Activated CD4-positive, alpha-beta T cell treated with anti-CD3 and anti-CD28 coated beads, Interleukin-2, amount 10 ng/mL, durations not matched to agents 24 days and 14 days (primary cell): ENCODE data around the gene CERS6. TPM values are rescaled to one million over a fixed set of nuclear protein-coding genes. Genes with fewer than 3 reads are reported as not detected.

Experiments used
- DNase-seq: peaks from one replicate; pipeline ENCODE4 v3.0.0; 2022
- H3K27ac Mint-ChIP-seq: one replicate; pipeline ENCODE4 v1.8.0; 2022; ENCODE audit warnings: mild to moderate bottlenecking, mixed read lengths
- H3K27me3 Mint-ChIP-seq: one replicate; pipeline ENCODE4 v1.8.0; 2022; ENCODE audit warnings: mixed read lengths
- H3K36me3 Mint-ChIP-seq: one replicate; pipeline ENCODE4 v1.8.0; 2022; ENCODE audit warnings: low read depth, mild to moderate bottlenecking, mixed read lengths
- H3K4me1 Mint-ChIP-seq: one replicate; pipeline ENCODE4 v1.8.0; 2021; ENCODE audit warnings: mixed read lengths
- H3K4me3 Mint-ChIP-seq: one replicate; pipeline ENCODE4 v1.8.0; 2022; ENCODE audit warnings: mild to moderate bottlenecking, moderate library complexity, mixed read lengths
- H3K9me3 Mint-ChIP-seq: one replicate; pipeline ENCODE4 v1.8.0; 2021; ENCODE audit warnings: mixed read lengths
- intact Hi-C: fragments of 100-400 bp; cut with micrococcal nuclease; formaldehyde crosslinking; loops from one replicate; pipeline ENCODE4 v1.15.1; 2023
- total RNA-seq: library from RNA; stranded (reverse); gene quantifications from 2 replicates; pipeline ENCODE4 v1.2.3, GENCODE V29; 2022

The CERS6 gene
- total RNA-seq, 1 donor from 2014 or later = 25.3 TPM

GRCh38 chr2:168432100-168432499 lies 24.0 kb upstream of the CERS6 start:
- peaks cover 3% of the 10 kb centered on the region for H3K27me3 Mint-ChIP-seq

GRCh38 chr2:168432565-168433186 lies 23.4 kb upstream of the CERS6 start:
- DNase-seq = peak; percentile 86
- Mint-ChIP-seq H3K4me1 (peaks cover 33% of the 10 kb centered on the region), H3K27me3 (peaks cover 3% of the 10 kb centered on the region), H3K9me3 (peaks cover 5% of the 10 kb centered on the region), H3K27ac (peak overlapping the region; percentile 92), H3K36me3 (peaks cover 2% of the 10 kb centered on the region), H3K4me3 (peak overlapping the region; percentile 70)
- intact Hi-C loops = loop anchor here (1.0 to 5.0 kb wide), 4 partner anchors 24 to 640 kb away; partner anchors contain the start of gene CERS6

More at GRCh38 chr2:168432100-168432499, 24.0 kb upstream of the CERS6 start:
- peak overlapping the region; percentile 20 for H3K4me3 Mint-ChIP-seq
- peaks cover 36% of the 10 kb centered on the region for H3K4me1 Mint-ChIP-seq
- H3K9me3 Mint-ChIP-seq = peaks cover 5% of the 10 kb centered on the region
- DNase-seq = no peak
- H3K27ac Mint-ChIP-seq = peak overlapping the region; percentile 76
- intact Hi-C loops = loop anchor here (1.0 to 5.0 kb wide), 3 partner anchors 58 to 641 kb away; no protein-coding TSS in a partner anchor
- H3K36me3 Mint-ChIP-seq = peaks cover 2% of the 10 kb centered on the region

GRCh38 chr2:168433527-168433926 lies 22.5 kb upstream of the CERS6 start:
- intact Hi-C loops = loop anchor here (1.0 to 5.0 kb wide), 3 partner anchors 23 to 639 kb away; partner anchors contain the start of gene CERS6
- H3K4me3 Mint-ChIP-seq = no peak overlapping the region
- peaks cover 2% of the 10 kb centered on the region for H3K36me3 Mint-ChIP-seq
- H3K4me1 Mint-ChIP-seq = peaks cover 33% of the 10 kb centered on the region
- no peak overlapping the region for H3K27ac Mint-ChIP-seq
- no peak for DNase-seq
- H3K9me3 Mint-ChIP-seq = peaks cover 5% of the 10 kb centered on the region
- peaks cover 3% of the 10 kb centered on the region for H3K27me3 Mint-ChIP-seq

GRCh38 chr2:168434146-168434545 lies 21.9 kb upstream of the CERS6 start:
- Mint-ChIP-seq H3K36me3 (peaks cover 2% of the 10 kb centered on the region), H3K27me3 (no peaks in the 10 kb centered on the region), H3K27ac (no peak overlapping the region), H3K9me3 (peaks cover under 1% of the 10 kb centered on the region), H3K4me3 (no peak overlapping the region), H3K4me1 (peaks cover 33% of the 10 kb centered on the region)
- no peak for DNase-seq
- intact Hi-C loops = loop anchor here (5.0 kb wide), 1 partner anchor 87 kb away; no protein-coding TSS in a partner anchor

- no peaks in the 10 kb centered on the region for H3K27me3 Mint-ChIP-seq
- peaks cover 28% of the 10 kb centered on the region for H3K4me1 Mint-ChIP-seq
- no peak overlapping the region for H3K4me3 Mint-ChIP-seq
- H3K36me3 Mint-ChIP-seq = no peaks in the 10 kb centered on the region
- H3K27ac Mint-ChIP-seq = no peak overlapping the region
- no peak for DNase-seq
- intact Hi-C loops = no loop called here
- H3K9me3 Mint-ChIP-seq = no peaks in the 10 kb centered on the region
Measured at GRCh38 chr2:168436840-168437239, 19.2 kb upstream of the CERS6 start.

- no peaks in the 10 kb centered on the region for H3K36me3 Mint-ChIP-seq
- H3K4me3 Mint-ChIP-seq = no peak overlapping the region
- peaks cover 14% of the 10 kb centered on the region for H3K4me1 Mint-ChIP-seq
- H3K27ac Mint-ChIP-seq = no peak overlapping the region
- intact Hi-C loops = no loop called here
- no peak for DNase-seq
- peaks cover 4% of the 10 kb centered on the region for H3K9me3 Mint-ChIP-seq
- no peaks in the 10 kb centered on the region for H3K27me3 Mint-ChIP-seq
Measured at GRCh38 chr2:168438553-168438952, 17.5 kb upstream of the CERS6 start.

- Mint-ChIP-seq H3K36me3 (no peaks in the 10 kb centered on the region), H3K4me3 (no peak overlapping the region), H3K27ac (no peak overlapping the region), H3K9me3 (peaks cover 7% of the 10 kb centered on the region), H3K4me1 (peaks cover 7% of the 10 kb centered on the region), H3K27me3 (no peaks in the 10 kb centered on the region)
- no peak for DNase-seq
- intact Hi-C loops = no loop called here
Measured at GRCh38 chr2:168439536-168439935, 16.5 kb upstream of the CERS6 start.

GRCh38 chr2:168441214-168441872 lies 14.7 kb upstream of the CERS6 start:
- H3K9me3 Mint-ChIP-seq = peaks cover 11% of the 10 kb centered on the region
- intact Hi-C loops = no loop called here
- no peaks in the 10 kb centered on the region for H3K36me3 Mint-ChIP-seq
- H3K4me1 Mint-ChIP-seq = peaks cover 4% of the 10 kb centered on the region
- no peak overlapping the region for H3K27ac Mint-ChIP-seq
- H3K27me3 Mint-ChIP-seq = no peaks in the 10 kb centered on the region
- no peak overlapping the region for H3K4me3 Mint-ChIP-seq
- DNase-seq = no peak

GRCh38 chr2:168443818-168444217 lies 12.3 kb upstream of the CERS6 start:
- intact Hi-C loops = no loop called here
- Mint-ChIP-seq H3K4me3 (no peak overlapping the region), H3K36me3 (no peaks in the 10 kb centered on the region), H3K9me3 (peaks cover 19% of the 10 kb centered on the region), H3K4me1 (peaks cover 2% of the 10 kb centered on the region), H3K27me3 (no peaks in the 10 kb centered on the region), H3K27ac (no peak overlapping the region)
- DNase-seq = no peak

GRCh38 chr2:168445960-168446359 lies 10.1 kb upstream of the CERS6 start:
- H3K27ac Mint-ChIP-seq = no peak overlapping the region
- H3K4me3 Mint-ChIP-seq = no peak overlapping the region
- no peaks in the 10 kb centered on the region for H3K36me3 Mint-ChIP-seq
- peaks cover 19% of the 10 kb centered on the region for H3K9me3 Mint-ChIP-seq
- H3K4me1 Mint-ChIP-seq = peaks cover 10% of the 10 kb centered on the region
- no peaks in the 10 kb centered on the region for H3K27me3 Mint-ChIP-seq
- no peak for DNase-seq
- intact Hi-C loops = no loop called here

- no peak for DNase-seq
- intact Hi-C loops = no loop called here
- Mint-ChIP-seq H3K4me3 (no peak overlapping the region), H3K9me3 (peaks cover 15% of the 10 kb centered on the region), H3K4me1 (peaks cover 12% of the 10 kb centered on the region), H3K27ac (no peak overlapping the region), H3K36me3 (no peaks in the 10 kb centered on the region), H3K27me3 (no peaks in the 10 kb centered on the region)
Measured at GRCh38 chr2:168448980-168449379, 7.1 kb upstream of the CERS6 start.

- Mint-ChIP-seq H3K36me3 (no peaks in the 10 kb centered on the region), H3K27ac (no peak overlapping the region), H3K9me3 (peaks cover 12% of the 10 kb centered on the region), H3K4me1 (peaks cover 12% of the 10 kb centered on the region), H3K27me3 (no peaks in the 10 kb centered on the region), H3K4me3 (no peak overlapping the region)
- intact Hi-C loops = no loop called here
- no peak for DNase-seq
Measured at GRCh38 chr2:168449419-168449818, 6.7 kb upstream of the CERS6 start.

- intact Hi-C loops = loop anchor here (10.0 kb wide), 1 partner anchor 235 kb away; no protein-coding TSS in a partner anchor
- H3K27ac Mint-ChIP-seq = no peak overlapping the region
- peaks cover 12% of the 10 kb centered on the region for H3K4me1 Mint-ChIP-seq
- H3K9me3 Mint-ChIP-seq = peaks cover 11% of the 10 kb centered on the region
- H3K36me3 Mint-ChIP-seq = no peaks in the 10 kb centered on the region
- H3K4me3 Mint-ChIP-seq = no peak overlapping the region
- no peak for DNase-seq
- H3K27me3 Mint-ChIP-seq = no peaks in the 10 kb centered on the region
Measured at GRCh38 chr2:168450171-168450570, 5.9 kb upstream of the CERS6 start.

- peaks cover 11% of the 10 kb centered on the region for H3K9me3 Mint-ChIP-seq
- no peak overlapping the region for H3K4me3 Mint-ChIP-seq
- no peaks in the 10 kb centered on the region for H3K27me3 Mint-ChIP-seq
- intact Hi-C loops = loop anchor here (10.0 kb wide), 1 partner anchor 236 kb away; no protein-coding TSS in a partner anchor
- no peak overlapping the region for H3K27ac Mint-ChIP-seq
- DNase-seq = no peak
- no peaks in the 10 kb centered on the region for H3K36me3 Mint-ChIP-seq
- H3K4me1 Mint-ChIP-seq = peaks cover 12% of the 10 kb centered on the region
Measured at GRCh38 chr2:168450732-168451131, 5.3 kb upstream of the CERS6 start.
